Kidney capillary endothelial cell (primary cell): ENCODE data around the gene CD36.

Experiments used
- DNase-seq: peaks from one replicate; pipeline ENCODE4 v3.0.0-alpha.2; 2018; ENCODE audit warnings: low spot score

The CD36 gene

DNA sequence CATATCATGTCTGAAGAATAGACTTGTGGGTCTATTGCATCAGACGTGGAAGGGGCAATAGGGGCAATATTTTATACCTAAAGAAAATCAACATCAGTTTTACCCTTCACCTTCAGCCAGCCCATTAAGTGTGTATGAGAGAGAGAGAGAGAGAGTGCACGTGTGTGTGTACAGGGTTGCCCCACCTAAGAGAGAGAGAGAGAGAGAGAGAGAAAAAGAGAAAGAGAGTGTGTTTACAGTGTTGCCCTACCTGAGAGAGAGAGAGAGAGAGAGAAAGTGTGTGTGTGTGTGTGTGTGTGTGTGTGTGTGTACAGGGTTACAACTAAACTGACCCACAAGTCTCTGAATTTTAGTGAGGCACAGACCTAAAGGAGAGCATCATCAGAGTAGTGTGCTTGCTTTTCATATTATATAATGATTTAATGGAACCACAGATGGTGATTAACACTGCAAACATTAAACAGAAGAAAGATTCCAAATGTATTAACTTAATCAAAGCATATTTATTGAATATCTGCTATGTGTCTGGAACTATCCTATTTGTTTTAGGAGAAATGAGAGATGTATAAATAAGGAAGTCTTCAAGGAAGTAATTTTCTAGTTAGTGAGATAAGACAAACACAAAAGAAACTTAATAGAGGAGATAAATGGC, 66.8 kb downstream of the CD36 start:
- DNase-seq = no peak

DNA sequence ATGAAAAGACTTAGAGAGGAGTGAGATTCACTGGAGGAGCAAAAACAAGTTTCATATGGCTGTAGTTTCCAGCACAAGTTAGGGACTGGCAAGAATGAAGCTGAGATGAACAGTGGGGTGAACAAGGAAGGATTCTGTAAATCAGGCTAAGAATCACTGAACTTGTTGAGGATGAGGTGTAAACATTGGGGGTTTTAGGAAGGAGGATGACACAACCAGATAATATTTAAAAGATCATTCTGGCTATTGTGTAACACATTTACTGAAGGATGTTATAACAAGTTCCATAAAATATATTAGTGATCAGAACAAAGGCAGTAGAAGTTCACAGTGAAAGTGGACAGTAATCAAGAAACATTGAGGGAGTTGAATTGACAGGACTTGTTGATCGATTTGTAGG, 68.9 kb downstream of the CD36 start:
- no peak for DNase-seq

DNA sequence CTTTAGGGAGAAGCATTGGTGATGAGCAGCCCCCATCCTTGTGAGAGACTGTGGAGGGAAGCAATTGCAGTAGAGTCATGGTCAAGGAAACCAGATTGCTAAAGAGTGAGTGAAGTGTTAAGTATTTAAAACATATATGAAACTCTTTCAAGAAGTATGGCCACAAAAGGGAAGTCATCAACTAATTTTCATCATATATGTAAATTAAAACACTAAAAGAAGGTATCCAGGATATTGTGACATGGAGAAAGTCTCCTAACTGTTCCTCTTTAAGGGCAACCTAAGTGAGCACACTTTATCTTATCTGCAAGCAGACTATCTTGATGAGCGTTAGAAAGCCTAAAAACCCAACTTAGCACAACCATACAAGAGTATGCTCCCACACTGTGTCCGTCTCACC, 69.7 kb downstream of the CD36 start:
- no peak for DNase-seq

DNA sequence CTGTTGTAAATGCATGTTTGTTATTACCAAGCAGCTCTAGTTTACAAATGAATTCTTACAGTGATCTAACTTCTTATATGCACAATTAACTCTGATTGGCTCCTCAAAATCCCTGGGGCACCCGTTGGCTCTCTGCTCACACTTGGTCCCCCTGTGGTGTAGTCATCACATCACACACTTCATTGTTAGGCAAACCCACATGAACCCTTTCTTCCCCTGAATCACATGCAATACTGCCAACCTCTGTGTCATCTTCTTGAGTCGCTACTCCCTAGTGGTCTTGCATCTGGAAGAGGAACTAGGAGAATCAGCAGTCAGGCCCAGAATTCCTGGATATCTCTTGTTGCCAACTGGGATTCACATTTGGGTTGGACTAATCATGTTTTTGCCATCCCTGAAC, 73.1 kb downstream of the CD36 start:
- no peak for DNase-seq

DNA sequence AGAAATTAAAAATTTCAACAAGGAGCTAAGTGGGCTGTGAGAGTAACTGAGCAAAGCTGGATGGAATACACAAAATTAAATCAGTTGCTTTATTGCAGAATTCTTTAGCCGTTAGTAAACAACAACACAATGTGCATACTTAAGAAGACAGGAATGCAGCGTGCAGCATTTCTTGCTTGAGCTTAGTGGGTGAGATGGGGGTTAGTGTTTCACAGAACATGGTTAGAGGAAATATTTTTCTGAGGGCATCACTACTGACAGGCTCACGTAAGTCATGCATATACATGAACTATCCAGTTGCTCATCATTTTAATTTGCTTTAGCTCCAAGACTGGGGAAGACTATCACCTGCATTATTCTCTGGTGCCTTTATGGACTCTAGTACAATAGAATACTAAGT, 80.8 kb downstream of the CD36 start:
- no peak for DNase-seq

DNA sequence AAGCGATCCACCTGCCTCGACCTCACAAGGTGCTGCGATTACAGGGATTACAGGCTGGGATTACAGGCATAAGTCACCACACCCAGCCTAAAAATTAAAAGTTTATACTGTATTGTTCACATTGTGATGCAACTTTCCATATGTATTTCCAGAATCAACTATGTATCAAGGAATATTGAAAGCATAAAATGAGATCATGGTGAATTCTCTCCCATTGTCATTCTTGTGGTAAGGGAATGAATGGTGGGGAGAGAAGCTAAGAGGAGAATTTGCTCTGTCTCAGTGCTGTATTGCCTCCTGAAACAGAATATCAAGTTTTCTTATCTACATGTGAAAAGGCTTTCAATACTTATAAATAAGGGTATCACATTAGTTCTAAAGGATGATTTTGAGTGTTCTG, 81.7 kb downstream of the CD36 start:
- no peak for DNase-seq

DNA sequence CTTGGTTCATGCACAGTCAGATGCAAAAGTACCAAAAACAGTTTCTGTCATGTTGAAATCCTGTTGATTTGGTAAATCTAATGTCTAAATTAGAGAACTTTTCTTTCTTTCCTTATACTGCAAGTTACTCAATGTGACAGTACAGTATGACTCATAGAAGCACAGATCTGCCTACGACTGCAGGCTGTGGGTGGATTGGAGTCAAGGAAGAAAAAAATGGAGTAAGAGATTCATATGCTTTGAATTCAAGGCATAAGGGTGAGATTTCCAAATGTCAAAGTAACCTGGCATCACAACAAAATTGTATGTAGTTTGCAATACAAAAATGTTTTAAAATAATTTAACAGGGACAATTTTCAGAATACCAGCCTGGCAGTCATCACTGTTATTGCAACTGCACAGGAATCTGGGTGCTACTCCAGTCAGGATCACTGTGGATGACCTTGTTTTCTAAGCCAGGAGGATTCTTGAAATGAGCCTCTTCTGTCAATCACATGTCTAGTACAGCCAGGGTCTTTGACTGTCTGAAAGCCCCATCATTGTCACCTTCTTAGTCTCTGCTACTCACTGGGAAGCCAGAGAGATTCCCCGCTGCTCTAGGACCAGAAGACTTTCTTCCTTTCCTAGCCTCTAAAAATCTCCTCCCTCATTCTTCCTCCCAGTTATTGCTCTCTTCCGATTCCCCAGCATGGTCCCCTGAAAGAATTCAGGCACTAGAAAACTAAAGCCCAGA, 83.6 kb downstream of the CD36 start:
- DNase-seq = no peak

DNA sequence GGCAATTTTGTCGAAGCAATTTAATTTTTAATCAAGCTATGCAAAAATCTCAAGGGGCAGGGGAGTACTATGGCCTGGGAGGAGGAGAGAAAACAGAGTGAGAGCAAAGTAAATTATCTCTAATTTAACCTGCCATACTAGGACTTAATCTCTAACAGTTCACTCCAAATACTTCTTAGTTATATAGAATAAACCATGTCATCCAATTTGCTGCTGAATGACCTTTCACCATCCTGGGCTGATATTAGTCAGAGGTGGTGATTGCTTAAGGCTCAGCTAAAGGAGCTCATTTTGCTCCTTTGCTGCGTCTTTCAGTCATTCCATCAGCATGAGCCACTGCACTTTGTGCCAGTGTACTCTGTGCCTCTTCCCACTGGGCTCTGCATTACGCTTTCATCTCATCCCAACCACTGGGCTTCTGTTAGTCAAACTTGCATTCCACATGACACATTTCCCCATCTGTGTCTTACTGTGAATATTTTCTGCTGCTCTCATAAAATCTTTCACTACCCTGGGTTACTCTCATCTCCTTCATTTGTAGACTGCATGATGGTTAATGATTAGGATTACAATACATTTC, 84.3 kb downstream of the CD36 start:
- peak; percentile 26 for DNase-seq

DNA sequence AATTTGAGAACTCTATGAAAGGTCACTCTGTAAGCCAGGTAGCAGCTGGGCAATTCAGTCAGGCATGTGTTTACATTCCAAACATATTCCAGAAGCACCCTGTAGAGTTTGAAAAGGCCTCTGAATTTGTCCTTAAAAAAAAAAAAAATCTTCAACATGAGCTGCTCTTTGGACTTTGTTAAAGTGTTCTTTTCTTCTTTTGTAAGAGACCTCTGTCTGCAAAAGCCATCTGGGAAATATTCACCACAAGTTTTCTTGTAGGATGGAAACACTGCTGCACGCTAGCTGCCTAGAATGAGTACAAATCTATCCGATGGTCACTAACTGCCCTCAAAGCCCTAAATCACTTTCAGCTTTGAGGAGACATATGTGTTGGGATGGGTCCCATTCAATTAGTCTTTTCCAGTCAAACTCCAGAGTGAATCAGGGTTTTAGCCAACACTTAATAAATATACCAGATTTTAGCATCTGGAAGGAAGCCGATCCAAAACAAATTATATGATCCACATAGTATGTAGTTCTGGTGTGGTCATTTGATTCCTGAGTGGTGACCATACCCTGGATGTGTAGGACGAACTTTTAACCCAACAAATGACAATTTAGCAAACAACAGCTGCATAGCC, 85.9 kb downstream of the CD36 start:
- DNase-seq = no peak

DNA sequence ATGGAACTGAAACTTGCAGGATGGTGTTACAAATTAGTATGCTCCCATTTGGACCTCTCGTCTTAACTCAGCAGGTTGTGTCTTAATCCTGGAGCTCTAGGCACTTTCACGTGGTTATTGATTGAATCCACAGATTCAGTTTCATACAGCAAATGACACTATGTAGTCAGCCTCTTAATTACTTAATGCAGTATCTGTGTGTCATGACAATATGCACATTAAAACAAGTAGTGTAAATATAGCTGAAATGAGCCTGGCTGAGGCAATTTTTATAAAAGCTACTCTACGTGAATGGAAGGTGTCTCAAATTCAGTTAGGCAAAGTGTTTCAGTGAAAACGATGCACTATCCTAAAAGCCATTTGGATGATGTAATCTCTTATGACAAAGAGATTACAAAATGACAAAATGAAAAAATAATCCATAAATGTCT, 86.8 kb downstream of the CD36 start:
- DNase-seq = no peak
